GM19372 (cell line): ENCODE data around the gene MTOR.

ENCODE experiments used
- ATAC-seq: cut with Tn5 transposase; IDR thresholded peaks from one replicate; pipeline ENCODE4 v1.9.1; 2021; ENCODE audit warnings: mild to moderate bottlenecking, low read depth, moderate library complexity; ENCODE audit not compliant: unreplicated experiment

Gene MTOR

GRCh38 chr1:11229203-11229602 lies 33.1 kb downstream of the MTOR start:
- ATAC-seq, result no peak

GRCh38 chr1:11227106-11228077 lies 35.0 kb downstream of the MTOR start:
- no peak for ATAC-seq

- ATAC-seq, result no peak
Observed at GRCh38 chr1:11216074-11216473, 46.3 kb downstream of the MTOR start.

DNA sequence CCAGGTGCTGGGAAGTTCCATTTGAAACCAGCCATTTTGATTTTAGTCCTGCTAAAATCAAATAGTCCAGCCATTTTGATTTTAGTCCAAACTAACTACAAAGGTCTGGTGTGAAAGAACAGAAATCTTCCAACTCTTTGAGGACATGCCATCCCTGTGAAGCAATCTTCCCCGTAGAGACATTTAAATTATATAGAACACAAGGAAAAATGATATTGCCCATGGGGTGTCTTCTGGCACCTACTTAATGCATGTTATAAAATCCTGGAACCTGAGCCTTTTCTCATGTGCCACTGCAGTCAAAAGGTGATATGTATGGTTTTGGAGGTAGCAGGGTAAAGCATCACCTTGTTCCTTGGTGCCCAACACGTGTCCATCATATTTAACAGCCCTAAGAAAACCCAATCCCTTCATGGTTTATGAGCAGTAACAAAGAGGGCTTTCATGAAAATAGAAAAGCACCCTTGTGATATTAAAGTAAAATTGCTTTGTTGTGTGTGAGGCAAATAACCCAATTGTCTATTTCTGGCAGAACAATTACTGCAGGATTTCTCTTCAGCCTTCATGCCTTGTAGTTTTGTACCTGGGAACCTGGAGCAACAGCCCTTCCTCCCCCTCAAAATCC lies 46.9 kb downstream of the MTOR start:
- no peak for ATAC-seq

GRCh38 chr1:11214698-11215380 lies 47.5 kb downstream of the MTOR start:
- no peak for ATAC-seq

GRCh38 chr1:11211925-11212587 lies 50.3 kb downstream of the MTOR start:
- no peak for ATAC-seq

DNA sequence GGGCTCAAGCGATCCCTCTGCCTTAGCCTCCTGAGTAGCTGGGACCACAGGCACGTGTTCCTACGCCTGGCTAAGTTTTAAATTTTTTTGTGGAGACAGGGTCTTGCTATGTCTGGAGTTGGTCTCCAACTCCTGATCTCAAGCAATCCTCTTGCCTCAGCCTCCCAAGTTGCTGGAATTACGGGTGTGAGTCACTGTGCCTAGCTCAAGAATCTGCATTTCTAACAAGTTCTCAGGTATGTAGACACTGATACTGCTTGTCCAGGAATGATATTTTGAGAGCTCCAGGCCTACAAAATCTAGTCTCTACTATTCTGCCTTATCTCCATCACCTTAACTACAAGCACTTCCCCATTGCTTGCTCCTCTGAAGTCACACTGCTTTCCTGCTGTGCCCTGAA lies 50.9 kb downstream of the MTOR start:
- ATAC-seq, result no peak

DNA sequence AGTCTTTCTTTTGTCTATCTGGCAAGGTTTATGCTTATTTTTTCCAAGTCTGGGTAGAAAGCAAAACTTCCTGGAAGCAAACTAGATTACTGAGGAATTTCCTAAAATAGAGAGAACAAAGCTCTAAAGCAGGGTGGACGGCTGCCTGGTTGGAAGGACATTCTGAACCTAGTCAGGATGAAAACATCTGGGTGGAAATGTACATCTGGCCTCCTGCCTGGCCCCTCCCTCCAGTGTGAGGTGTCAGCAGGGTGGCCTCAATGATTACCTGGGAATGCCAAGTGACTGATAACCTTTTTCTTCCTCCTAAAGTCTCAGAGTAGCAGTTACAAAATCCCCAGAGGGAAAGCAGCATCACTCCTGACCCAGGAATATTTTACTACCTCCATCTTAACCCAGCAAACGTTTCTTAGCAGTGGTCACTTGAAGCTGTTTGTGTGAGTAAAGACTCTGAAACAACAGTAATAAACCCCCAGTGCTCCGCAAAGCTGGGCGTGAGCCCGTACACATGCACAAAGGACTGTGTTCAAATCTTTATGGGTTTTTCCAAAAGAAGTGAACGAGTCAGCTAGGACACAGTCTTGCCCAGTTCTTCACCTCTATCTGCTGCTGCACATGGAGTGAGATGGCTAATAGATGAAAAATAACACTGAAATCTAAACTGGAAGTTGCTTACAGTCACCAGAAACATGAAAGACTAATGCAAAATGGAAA lies 54.3 kb downstream of the MTOR start:
- ATAC-seq, result no peak

- ATAC-seq, result no peak
Observed at GRCh38 chr1:11204396-11205190, 57.8 kb downstream of the MTOR start.

GRCh38 chr1:11198851-11199594 lies 63.3 kb downstream of the MTOR start:
- no peak for ATAC-seq

DNA sequence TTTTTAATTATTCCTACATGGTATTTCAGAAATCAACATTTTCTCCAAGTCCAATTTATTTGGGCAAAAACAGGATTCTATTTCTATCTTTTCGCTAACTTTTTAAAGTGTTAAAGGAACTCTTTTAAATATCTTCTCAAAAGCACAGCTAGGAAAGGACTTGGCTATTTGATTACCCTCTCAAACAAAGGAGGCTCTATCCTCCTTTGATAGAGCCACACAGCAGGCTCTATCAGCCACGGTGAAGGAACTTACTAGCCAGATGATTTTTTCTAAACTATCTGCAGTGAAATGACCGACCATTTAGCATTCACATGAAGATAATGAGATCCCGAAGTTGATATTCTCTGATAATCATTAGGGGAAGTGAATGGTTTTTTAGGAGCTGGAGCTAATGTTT lies 64.1 kb downstream of the MTOR start:
- ATAC-seq, result no peak

GRCh38 chr1:11197359-11197758 lies 65.0 kb downstream of the MTOR start:
- no peak for ATAC-seq

DNA sequence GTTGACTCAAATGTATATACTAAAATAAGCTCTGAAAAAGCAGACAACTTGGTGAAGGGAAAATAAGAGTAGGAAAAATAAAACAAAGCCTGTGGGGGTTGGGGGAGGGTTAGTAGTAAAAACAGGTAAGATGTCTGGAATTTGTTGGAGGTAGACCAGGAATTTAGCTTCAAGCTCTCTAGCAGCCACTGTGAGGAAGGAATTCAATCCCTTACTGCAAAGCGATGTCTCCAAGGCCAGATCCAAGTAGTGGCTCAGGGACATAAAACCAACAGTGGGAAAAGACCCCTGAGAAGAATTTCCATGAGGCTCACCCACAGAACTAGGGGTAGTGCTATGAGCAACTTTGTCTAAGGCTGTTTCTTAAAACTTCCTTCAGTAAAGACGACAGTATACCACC lies 65.4 kb downstream of the MTOR start:
- ATAC-seq, result no peak

- ATAC-seq, result no peak
Observed at GRCh38 chr1:11194407-11195176, 67.8 kb downstream of the MTOR start.

- no peak for ATAC-seq
Observed at GRCh38 chr1:11193376-11193775, 69.0 kb downstream of the MTOR start.

DNA sequence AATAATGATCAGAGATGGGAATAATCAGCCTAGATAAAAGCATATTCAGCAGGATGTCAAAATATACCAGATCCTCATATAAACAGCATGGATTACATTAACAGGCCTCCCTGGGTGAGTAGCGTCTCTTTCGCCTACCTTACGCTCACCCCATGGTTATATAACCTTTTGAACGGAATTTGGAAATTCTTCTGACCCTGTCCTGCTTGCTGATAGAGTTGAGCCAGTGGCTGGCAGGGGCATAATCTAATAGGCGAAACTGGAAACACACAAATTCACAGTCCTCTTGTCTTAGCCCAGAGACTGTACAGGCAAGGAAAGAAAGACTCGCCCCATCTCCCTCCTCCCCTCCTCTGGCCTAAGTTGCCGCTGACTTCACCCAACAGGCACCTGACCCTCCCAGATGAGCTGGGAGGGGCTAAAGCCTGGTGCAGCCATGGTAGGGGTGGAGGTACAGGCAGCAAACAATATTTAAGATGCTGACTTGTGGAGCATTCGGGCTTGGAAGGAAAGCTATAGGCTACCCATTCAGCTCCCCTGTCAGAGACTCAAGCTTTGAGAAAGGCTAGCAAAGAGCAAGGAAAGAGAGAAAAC lies 73.4 kb downstream of the MTOR start, which contains the start of gene ANGPTL7:
Gene ANGPTL7, plus strand, starts transcription at position 498 of the 594 bp plus-strand sequence. CDS start 225 bp downstream, outside the sequence.
- ATAC-seq, result no peak

GRCh38 chr1:11188381-11188780 lies 74.0 kb downstream of the MTOR start:
- no peak for ATAC-seq
